HG03558 (cell line): ENCODE measurements around the gene NPL.
A peak's percentile ranks its signal among the peaks of the same experiment; 100 is the strongest.

Experiments used
- ATAC-seq: cut with Tn5 transposase; IDR thresholded peaks from one replicate; pipeline ENCODE4 v1.9.1; 2021; ENCODE audit warnings: moderate number of reproducible peaks; ENCODE audit not compliant: unreplicated experiment; ENCODE audit errors: extremely low read depth

Gene NPL, protein sequence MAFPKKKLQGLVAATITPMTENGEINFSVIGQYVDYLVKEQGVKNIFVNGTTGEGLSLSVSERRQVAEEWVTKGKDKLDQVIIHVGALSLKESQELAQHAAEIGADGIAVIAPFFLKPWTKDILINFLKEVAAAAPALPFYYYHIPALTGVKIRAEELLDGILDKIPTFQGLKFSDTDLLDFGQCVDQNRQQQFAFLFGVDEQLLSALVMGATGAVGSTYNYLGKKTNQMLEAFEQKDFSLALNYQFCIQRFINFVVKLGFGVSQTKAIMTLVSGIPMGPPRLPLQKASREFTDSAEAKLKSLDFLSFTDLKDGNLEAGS

DNA sequence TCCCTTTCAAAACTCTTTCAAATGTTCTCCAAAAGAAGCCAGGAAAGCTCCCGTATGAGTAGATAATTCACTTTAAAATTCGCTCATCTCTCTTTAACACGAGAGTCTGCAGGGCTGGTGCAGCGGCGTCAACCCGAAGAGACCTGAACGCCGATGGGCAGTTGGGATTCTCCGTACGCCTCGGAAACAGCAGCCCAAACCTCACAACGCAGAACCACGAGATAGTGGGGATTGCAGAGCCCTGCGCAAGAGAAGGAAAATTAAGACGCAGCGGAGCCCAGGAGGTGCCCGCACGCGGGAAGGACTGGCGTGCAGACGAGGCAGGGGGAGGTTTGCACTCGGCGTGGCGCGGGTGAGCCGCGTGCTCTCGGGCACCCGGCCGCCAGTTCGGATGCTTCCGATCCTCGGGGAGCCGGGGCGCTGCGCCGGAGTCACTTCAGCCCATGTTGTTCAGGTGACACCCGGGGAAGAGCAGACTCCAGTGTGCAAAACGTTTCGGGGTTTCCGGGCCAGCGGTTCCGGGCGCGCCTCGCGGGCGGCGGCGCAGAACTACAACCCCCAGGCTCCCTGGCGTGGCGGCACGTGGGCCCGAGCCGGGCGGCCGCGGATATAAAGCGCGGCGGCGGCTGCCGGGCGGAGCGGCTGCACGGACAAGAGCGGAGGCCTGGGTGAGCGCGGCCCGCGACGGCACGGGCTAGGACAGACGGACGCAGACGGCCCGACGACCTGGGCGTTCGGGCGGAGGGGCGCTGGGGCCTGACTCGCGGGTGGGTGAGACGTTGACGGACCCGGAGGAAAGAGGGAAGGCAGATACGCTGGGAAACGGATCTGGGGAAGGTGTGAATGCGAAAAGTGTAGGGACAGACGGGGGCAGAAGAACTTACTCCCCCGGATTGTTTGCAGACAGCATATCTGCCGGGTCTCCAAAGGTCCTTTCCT, at the start of gene NPL:
TSS of gene NPL (plus strand) at position 636 of the 939 bp plus-strand sequence. CDS start 4,599 bp downstream, outside the sequence.
- peak; percentile 64 for ATAC-seq

DNA sequence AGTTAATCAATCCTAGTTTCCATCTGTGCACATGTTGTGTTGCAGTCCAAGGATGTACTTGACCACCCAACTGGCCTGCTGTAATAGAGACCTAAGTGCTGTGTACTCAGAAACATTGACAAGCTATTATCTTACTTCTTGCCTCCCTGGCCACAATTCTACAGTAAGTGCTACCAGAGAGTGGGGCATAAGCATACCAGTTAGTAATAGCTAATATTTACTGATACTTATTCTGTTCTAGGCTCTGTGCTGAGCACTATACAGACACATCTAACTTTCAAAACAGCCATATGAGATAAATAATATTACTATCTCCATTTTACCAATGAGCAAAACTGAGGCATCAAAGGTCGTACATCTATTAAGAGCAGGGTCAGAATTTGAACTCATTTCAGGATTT, 49.5 kb upstream of the NPL start:
- ATAC-seq = no peak

DNA sequence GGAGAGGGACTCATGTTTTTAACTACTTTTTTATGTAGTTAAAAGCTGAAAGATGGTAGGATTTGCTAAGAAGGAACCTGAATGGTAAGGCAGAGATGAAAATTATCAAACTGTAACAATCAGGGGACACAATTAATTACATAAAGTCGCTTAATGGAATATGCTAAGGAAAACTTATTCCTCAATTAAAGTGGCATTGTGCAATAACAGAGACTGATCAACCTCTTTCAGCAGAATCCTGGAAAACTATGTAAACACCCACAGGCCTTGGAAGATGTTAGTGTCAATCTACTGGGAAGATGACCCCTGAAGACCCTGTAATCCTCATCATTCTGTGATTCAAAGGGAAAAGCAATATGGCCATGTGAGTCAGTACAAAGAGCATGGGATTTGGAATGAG, 46.8 kb upstream of the NPL start:
- ATAC-seq = no peak

DNA sequence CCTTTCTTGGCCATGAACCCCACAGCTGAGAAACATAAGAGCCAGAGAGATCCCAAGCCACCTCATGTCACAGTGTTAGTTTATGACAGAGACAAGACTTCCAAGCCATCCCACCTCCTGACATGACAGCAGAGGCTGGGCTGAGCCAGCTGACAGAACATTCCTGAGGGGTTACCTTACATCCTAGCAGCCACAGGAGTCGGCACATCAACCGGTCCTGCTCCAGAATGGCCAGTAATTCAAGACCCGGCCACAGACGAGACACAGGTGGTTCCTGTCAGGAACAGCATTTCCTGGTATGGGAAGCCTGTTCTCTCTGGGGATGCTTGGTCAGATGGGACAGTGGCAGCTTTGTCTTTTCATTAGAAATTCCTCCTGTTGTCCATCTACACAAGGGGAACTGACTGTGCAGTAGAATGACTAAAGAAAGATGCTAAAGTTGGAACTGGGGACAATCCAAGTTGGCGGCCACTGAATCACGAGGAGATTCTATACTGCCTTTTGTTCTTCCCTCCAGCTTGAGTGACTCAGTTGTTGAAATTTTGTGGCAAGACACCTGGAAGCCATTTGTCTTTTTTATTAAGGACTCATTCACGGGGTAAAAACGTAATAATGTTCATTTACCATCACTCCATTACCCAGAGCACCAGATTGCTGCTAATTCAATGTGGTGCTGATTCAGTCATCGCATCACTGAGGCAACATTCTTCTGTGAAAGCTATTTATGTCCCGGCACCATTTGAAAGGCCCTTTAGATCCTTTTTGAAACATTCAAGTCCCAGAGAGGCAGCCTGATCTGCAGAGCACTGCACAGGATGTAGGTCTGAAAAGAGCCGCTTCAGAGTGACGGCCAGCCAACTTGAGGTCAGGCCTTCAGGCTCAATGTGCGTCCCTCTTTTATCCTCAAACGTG, 37.2 kb upstream of the NPL start:
- ATAC-seq = no peak

DNA sequence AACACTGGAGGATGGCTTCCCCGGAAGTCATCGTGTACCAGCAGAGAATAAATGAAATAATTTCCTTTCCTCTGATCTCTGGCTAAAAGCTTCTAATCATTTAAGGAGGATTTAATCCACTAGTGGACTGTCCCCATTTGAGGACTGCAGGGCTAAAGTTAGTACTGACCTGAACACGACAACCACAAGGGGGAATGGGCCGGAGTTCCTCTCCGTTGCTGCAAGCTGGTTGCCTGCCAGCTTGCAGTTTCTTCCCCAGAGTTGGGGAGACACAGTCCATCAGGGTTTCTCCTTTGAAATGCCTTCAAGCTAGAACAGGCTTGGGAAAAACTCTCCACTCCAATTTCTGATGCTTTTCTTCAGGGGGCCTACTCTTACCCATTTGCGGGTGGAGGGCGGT, 35.5 kb upstream of the NPL start:
- ATAC-seq = no peak

DNA sequence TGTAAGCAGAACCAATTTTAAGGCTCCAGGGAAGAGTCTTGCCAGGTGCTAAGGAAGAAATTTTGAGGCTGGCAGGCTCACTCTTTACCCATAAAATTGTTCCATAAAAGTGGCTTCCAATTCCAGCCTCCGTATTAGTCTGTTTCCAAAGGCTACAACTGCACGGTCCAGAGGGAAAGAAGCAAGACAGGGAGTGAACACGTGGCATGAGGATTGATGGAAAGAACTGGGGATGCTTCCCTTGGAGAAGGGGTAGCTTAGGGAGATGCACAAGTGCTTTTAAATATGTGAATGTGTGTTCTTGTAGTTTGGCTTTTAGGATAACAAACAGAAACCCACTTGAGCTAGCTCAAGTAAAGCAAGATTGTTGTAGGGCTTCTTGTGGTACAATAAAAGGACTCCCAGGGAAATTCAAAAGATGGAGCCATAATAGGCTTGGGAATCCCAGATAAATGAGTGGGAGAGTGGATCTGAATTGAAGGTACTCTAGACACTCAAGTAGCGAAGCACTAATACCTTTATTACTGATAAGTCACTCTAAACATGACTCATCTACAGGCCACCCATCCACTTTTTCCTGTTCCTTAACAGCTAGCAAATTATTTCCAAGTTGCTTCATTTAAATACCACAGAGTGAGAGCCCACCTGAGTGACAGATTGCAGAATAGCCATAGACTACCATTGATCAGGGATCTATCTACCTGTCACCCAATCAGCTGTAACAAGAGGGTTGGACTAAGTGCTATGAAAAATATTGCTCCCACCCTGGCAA, 34.8 kb upstream of the NPL start:
- ATAC-seq = no peak

DNA sequence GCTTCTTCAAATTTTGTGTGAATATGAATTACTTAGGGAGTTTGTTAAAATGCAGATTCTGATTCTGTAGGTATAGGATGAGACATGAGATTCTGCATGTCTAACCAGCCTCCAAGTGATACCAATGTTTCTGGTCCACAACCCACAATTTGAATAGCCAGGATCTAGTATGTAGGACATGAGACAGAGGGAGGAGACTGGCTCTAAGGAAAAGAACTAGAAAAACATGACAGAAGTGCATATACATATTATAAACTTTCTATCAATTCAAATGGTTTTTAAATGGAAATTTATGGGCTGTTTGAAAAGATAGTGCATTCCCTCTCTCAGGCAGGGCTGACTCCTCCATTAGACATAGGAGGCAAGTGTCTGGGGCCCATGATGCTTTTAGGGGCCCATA, 33.9 kb upstream of the NPL start:
- no peak for ATAC-seq

DNA sequence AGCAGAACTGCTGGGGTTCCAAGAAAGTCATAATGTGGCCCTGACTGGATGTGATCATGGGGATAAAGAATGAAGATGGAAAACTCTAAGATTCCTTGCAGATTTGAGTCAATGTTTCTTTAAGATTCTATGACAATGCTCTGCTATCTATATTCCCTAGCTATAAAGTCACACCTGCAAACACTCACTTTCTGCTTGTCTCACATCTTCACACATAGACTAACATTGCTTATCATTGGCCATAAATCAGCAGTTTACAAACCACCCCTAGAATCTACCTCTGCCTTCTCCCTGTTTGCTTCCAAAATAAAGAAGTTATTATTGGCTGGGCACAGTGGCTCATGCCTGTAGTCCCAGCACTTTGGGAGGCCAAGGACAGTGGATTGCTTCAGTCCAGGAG, 33.1 kb upstream of the NPL start:
- no peak for ATAC-seq

DNA sequence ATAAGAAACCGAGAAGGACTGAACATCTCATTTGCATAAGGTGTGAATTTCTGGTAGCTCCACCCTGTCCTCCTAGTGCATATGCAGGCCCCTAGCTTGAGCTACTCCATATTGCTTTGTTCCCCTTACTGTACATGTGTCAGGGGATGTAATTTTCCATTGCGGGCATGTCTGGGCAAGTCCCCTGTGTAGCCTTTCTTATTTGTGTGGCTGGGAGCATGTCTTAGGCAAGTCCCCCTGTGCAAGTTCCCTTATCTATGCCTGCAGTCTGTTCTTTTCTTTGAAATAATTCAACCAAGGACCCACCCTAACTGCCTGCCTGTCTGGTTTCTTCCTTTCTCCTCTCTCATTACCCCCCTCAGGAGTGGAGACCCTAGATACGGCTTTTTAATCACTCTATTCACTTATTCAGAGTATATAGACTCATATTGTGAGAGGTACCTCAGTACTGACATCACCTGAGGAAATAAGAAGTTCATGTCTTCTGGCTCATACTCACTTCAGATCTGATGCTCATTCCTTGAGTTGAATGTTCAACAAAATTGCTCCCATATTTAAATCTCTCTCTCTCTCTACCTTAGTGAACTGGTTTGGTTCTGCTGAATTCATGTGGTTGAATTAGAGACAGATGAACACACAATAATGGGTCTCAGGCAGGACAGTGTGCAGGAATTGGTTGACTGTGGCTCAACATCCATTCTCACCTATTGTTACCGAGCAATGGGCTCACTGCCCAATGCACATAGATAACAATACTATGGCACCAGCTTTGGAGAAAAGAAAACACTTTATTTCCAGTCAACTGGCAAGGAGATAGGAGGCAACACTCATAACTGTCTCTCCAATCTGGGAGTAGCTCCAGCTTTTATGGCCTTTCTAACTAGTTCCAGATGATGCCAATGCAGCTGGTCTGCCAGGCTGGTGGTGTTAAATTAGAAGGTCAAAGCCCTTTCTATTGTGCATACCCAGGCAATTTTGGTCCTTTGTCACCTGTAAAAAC, 27.9 kb upstream of the NPL start:
- no peak for ATAC-seq

DNA sequence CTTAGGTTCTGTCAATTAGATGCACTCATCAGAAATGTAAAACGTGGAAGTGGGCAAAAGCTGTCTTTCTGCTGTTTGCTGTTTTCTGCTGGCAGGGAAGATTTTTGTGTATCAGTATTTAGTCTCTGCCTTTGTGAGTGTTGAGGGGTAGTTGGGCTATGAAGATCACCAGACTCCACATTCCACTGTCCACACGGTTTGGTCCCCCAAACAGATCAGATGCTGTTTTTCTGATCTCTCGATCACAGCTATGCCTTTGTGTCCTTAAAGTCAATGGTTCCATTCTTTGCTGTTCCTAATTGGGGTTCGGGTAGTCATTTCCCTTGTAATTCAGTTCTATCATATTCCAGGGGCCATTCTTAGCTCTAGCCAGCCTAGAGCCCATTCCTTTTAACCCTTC, 27.0 kb upstream of the NPL start:
- ATAC-seq = no peak

DNA sequence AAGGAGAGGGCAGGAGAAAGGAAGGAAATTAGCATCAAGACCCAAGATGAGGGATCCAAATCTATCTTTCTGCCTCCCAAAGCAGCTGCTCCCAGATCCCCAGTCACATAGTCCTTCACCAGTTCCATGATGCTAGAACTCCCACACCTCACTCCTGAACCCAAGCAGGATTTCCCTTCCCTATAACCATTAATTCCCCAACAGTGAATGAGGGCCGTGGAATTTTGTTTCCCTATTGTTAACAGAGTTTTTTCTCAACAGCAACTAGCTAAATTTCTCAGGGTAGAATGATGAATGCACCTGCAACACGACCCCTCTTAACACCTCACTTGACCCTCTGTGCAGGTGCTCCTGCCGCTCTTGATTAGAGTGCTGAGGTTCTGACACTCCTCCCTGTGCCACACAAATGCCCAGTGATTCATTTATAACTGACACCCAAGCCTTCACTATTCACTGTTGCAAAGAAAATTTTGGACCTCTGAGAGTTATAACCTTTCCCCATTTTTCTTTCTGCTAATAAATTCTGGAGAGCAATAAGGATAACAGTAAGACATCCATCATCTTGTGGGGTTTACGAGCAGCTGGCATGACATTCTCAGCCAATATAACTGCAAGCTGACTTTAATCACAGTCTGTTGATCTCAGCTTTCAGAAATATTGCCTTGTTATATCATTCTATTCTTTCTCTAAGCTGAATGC, 25.4 kb upstream of the NPL start:
- no peak for ATAC-seq

DNA sequence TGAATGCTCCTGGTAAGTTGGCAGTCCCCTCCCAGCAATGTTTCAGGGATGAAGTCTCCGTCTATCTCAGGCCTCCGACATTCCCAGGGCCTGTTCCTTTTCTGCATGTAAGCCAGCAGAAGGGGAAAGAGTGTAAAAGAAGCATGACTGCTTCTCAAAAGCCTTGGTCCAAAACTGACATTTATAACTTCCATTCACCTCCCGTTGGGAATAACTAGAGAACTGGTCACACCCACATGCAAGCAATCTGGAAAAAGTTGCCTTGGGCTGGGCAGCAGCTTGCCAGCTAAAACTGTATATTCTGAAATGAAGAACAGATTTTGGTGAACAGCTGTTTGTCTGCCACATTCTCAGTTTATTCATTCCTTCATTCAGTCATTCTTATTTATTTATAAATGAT, 24.2 kb upstream of the NPL start:
- no peak for ATAC-seq

DNA sequence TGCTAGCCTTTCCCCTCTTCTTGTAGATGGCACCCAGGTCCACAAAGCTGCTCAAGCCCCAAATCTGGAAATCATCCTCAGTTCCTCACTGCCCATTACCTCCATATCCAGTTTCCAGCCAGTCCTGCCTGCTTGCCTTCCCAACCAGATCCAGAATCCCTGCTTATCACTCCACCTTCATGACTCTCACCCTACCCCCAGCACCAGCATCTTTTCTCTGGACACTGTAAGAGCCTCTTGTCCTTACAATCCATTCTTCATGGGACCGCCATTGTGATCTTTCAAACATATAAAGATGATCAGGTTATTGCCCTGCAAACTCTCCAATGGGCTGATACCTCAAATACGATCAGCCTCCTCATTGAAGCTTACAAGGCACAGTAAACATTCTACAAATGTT, 23.5 kb upstream of the NPL start:
- ATAC-seq = no peak

DNA sequence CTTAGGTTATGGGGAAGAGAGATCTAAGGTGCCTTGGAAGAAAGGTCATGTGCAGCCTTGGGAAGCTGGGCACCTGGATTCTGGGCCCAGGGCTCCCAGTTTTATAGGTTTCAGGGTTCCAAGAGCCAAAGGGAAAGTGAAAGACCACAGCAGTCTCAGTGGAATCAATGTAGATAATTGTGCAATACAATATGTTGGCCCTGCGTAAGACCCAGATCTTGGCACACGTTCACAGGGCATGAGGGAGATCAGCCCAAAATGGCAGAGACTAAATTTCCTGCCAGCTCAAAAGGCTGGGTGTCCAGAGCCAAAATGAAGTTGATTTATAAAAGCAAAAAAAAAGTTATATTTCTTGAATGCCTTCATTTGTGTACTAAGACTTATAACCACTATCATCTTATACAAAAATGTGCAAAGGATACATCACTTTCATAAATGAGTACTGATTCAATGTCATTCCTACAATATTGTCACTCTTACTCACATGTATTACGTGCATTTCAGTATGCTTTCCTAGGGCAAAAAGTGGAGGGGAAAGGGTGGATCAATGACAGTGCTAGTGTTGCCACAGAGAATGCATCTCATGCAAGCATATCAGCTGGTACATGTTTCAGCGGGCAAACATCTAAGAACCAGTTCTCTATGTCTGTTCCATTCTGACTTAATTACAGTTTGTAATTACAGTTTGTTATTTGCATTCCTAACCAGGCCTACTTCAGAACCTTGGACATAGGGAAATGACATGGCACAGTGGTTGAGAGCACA, 22.5 kb upstream of the NPL start:
- ATAC-seq = no peak

DNA sequence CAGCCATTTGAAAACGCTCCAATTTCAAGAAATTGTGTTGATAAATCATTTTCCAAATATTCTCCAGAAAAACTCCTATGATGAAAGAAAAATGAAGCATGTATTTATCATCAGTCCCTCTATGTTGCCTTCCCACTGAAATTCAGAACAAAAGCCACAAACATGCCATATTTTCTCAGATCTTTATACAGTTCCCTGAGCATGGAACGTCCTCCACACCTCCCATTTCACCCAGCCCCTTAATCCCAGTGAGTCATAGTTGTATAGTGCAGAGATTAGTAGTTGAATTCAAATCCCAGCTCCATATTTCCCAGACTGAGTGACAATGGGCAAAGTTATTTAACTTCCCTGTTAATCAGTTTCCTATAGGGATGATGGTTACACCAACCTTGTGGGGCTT, 20.6 kb upstream of the NPL start:
- ATAC-seq = no peak

DNA sequence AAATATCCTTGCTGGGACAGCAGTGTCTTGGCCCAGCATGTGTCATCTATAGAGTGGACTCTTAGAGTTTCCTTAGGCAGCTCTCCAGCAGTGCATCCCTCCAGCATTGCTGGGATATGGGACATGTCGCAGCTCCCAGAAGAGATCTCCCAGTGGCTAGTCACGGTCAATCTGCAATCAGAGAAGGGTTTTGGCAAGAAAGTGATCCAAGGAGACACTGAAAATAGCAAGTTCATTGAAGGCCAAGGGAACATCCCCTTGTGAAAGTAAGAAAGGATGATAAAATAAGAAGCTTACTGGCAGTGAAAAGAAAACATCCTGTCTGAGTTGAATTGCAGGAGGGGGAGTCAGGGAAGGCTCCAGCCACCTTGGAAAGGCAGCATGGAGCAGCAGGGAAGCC, 19.3 kb upstream of the NPL start:
- no peak for ATAC-seq
